Ammon's horn (tissue), 1 donor: ENCODE data around the gene CCDC33.

Experiments used
- DNase-seq: peaks from one replicate; pipeline ENCODE4 v3.0.0-alpha.2; 2016; ENCODE audit warnings: low spot score

CCDC33 gene

DNA sequence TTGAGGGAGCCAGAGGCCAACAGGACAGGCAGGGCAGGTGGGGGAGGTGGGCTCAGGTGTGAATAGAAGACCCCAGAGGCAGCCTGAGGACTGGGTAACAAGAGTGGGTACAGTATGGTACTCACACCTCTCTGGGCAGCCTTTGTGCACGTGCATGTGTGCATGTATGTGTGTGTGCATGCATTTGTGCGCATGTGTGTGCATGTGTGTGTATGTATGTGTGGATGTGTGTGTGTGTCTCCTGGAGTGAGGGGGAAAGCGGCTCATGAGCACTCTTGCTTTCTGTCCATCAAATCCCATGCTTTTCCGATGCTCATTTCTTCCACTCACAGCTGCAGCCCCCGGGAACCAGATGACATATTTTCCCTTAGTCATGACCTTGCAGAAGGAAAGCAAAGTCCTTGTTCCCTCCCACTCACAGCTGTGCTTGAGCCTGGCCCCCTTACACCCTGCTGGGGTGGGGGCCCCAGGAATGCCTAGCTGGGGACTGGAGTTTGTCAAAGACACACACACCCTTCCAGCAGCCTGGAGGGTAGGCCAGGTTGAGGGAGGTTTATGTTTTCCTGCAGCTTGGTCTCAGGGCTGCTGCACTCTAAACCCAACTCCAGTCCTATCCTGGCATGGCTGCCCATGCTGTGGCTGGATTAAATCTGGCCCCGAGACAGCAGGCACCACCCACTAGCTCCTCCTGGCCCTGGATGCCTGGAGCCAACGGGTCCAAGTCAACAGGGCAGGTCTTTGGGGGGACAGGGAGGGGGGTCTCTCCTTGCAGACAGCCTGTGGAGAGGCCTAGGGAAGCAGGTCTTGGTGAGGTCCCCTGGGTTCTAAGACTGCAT, 22.5 kb downstream of the CCDC33 start:
- DNase-seq: no peak

DNA sequence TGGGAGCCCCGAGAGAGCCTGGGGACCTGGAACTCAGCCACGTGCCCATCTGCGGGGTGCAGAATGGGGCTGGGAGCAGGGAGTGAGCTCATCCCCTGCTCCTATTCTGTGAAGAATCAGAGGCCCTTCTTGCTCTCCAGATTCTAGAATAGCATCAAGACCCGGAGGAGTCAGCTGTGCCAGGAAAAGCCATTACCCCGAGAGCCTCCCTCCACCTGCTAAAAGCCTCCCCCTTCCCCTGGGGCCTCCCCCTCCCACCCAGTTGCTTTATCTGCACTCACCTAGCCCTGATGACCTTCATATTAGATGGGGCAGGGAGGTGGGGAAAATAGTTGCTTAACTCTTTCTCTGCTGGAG, 23.1 kb downstream of the CCDC33 start:
- no peak for DNase-seq

DNA sequence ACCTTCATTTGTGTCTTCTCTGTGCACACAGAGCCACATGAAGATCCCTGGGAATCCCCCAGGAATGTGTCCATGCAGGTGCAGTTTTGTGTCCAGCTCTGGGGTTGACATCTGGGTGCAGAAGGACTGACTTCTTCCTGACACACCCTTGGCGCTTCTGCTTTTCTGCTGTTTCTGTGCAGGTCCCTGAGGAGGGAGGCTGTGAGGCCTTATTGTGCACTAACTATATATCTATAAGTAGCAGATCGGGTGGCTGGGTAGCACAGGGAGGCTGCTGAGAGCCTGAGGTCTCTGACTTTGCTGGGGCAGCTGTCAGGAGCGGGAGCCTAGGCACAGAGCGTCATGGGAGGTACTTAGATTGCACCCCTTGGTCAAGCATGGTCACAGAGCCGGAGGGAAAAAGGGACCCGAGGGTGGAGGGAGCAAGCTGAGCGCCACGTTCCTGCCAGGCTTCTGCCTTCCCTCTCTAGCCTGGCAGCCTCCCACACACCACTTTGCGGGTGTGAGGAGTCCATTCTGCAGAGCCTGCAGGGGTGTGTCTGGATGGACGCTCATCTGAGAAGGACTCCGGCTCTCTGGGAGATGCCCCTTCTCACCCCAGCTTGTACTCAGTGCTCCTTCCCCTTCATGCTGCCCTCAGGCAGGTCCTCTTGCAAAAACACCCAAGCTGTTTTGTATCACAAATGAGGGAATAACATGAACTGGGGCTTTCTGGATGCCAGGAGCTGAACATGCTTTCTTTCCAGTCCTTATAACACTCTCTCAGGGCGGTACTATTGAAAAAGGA, 23.9 kb downstream of the CCDC33 start:
- DNase-seq: no peak

DNA sequence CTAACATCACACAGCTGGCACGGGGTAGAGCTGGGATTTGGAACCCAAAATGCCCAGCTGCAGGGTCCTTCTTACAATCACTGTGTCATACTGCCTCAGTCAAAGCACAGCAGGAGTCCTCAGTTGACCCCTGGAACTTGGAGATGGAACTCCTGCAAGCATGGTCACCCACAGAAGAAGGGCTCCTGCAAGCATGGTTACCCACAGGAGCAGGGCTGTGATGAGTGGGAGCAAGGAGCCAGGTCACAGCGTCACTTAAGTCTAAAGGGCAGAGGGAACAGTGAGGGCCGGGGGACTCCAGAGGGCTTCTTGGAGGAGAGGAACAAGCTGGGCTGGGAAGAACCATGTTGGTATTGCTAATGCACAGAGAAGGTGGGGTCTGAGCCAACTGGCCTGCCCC, 24.9 kb downstream of the CCDC33 start:
- no peak for DNase-seq

DNA sequence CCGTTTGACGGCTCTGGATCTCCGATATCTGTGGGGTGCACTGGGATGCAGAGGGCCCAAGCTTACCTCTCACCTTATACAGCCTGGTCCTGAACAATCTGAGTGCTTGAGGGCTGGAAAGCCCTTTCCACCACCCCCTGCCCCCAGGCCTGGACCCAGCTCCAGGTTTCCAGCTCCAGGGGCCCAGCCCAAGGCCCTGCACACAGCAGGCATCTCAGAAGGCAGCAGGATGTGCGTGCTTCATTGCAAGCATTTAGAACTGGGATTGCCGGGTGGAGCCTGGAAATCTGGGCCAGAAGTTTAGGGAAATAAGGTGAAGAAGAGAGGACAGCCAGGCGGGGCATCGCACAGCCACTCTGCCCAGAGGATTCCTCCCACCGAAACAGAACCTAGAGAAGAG, 25.6 kb downstream of the CCDC33 start:
- no peak for DNase-seq

DNA sequence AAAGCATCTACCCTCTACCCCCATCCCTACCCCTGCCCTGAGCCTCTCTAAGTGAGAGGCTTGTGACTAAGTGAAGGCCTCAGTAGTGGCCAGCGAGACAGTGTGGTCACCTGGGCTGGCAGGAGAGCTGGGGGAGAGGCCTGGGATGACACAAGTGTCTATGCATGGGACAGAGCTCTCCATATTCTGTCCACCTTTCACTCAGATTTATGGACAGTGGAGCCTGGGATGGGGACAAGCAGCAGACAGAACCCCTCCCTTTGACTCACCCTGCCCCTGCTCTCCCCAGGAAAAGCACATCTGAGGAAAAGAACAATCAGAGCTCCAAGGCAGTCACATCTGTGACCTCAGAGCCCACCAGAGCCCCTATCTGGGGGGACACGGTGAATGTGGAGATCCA, 26.0 kb downstream of the CCDC33 start:
- DNase-seq: no peak

DNA sequence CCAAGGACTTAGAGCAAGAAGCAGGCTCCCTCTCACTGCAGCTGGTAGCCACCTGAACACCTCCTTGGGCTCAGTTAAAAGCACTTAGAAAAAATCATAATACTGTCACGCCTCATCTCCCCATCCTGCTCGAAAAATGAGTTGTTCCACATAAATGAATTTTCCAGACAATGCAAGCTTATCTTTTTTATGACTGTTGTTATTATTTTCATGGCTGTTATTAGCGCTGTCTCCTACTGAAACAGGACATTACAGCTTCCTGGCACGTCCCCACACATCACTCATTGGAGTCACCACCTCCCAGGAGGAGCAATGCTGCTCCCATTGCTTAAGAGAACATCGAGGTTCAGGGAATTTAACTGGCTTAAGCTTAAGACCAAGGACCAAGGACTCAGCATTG, 26.5 kb downstream of the CCDC33 start:
- DNase-seq: no peak

DNA sequence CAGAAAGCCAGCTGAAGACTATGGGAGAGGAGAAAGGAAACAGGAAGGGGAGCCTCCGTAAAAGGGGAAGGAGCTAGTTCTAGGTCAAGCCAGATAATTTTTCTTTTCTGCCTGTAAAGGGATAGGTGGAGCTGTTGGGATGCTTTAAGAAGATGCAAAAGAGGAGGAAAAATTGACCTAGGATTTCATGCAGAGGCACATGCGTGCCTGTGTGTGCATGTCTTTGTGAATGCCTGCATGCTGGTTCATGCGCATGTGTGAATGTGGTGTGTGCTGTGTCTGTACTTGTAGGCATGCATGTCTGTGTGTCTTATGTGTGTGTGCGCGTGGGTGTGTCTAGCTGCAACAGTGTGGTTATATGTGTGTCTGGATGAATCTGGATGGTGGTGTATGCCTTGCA, 27.3 kb downstream of the CCDC33 start:
- no peak for DNase-seq

DNA sequence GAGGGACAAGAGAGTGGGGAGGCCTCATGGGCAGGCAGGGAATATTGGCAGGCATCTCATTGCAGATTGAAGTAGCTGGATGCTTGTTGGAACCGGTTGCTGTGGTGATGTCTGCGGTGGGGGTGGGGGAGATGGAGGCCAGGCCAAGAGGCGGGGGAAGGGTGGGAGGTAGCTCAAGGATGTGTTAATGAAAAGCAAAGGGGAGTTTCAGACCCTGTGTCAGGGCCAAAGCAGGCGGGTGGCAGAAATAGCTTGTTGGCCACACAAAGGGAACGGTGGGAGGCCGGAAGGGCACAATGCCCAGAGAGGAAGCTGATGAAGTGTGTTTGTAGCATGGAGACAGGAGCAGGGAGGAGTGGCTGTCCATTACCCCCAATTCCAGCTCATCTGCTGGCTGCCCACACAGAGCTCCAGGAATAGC, 28.0 kb downstream of the CCDC33 start:
- DNase-seq: peak; percentile 40

DNA sequence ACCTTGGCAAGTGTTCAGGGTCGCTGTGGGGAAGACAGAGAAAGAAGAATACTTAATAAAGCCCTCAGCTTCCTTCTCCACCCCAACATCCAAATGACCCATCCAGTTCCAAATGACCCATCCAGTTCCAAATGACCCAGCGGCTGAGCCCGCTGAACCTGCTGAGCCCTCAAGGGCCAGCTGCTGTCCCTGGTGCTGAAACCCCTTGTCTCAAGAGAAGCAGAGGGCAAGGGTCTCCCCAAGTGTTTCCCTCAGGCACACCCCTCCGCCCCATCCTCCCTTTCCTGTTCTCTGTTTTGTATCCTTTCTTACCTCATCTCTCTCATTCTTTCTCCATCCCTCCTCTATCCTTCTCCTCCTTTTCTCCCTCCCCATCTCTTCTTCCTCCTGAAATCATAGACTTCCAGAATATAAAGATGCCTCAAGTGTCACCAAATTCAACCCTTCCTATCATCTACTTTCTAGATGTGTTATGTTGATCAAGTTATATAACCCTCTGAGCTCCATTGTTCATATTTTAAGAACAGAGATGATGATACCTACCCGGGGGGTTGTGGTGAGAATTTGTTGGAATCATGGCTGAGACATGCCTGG, 29.0 kb downstream of the CCDC33 start:
- no peak for DNase-seq

DNA sequence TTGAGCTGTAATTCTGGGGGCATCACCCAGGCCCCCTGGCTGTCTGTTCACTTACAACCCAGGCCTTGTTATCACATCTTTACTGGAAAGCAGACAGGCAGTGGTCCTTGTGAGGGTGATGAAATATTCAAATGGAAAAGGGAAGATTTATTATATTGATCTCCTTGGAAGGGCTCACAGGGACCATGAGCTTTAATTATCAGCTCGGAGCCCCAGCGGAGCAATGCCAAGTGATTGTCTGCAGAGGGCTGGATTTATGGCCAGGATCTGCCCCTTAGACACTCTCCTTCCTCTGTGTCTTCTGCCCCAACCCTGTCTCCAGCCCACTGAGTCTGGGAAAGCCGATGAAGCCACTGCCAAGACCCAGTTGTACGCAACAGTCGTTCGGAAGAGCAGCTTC, 31.9 kb downstream of the CCDC33 start:
- no peak for DNase-seq

DNA sequence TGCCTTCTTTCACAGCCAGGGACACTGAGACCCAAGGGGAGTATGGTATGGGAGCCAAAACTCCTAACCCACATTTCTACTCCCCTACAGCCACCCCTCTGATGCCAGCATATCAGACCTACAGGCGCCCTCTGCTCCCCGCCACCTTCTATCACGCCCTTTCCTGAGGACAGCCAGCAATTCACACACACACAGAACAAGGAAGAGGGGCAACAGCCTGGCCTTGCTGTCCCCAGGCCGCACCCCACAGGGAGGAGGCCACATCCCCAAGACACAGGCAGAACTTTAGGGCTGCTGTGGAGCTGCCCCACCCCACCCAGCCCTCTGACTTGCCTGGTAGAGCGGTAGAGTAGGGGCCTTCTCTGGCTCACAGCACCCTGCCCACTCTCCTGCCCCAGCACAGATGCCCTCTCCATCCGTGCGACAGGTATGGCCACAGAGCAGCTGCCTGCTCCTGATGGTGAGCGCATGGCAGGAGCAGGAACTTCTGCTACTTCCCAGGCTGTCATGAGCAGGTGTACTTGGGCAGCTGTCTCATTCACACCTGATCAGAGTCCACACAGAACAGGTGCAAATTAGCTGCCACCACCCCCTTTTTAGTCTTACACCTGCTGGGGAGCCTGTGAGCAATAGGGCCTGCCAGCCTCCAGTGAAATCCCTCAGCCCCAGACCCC, 33.4 kb downstream of the CCDC33 start:
- no peak for DNase-seq

DNA sequence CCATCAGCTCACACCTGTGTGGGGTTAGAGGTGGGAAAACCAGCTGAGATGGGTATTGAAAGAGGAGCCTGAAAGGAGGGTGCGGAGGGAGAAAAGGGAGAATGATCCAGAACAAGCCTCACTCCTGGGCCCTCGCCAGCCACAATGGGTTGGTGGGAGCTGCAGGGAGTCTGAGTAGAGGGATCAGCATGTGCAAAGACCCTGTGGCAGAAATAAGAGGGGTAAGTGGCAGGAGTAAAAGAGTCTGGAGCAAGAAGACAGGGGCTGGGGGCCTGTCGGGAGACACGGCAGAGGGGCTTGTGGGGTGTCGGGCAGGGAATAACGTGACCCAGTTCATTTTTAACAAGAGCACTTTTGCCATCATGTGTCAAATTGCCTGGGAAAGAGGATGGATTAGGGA, 34.0 kb downstream of the CCDC33 start:
- DNase-seq: no peak

DNA sequence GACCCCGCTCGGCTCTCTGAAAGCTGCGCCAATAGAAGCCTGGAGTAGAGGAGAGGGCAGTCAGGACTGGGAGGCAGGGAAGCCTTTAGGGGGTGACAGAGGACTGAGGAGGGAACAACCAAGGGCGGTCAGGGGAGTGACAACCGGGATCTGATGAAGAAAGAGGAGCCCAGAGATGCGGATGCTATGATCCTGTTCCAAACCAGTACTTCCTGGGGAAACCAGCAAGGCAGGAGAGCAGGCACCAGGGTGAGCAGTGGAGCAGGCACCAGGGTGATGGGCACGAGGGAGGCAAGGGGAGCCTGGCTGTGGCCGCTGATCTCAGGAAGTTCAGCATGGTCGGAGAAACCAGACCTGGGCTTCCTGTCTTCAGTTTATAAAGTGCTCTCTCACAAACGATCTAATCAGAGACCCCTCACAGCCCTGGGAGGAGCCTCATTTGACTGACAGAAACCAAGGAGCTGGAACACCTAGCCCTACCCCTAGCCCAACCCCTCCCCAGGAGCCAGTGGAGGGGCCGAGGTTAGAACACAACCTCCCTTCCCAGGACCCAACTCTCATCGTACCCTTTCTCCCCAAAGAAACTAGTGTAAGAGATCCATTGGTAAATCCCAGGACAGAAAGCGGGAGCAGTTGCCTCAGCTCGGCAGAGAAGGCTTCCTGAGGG, 34.9 kb downstream of the CCDC33 start:
- no peak for DNase-seq

DNA sequence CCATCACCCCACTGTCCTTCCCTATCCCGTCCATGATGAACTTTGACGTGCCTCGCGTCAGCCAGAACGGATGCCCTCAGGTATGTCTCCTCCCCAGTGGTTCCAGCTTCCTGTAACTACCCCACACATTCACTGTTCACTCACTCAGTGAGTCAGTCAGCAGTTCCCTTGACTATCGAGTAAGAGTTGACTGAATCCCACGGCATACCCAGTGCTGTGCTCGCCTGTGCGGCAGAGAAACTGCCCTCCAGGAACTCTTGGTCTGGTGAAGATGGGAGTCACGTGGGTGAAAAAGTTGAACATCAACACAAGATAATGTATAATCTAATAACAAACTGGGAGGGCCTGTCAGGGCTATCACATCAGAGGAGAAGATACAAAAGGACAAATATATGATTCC, 36.7 kb downstream of the CCDC33 start:
- DNase-seq: no peak

DNA sequence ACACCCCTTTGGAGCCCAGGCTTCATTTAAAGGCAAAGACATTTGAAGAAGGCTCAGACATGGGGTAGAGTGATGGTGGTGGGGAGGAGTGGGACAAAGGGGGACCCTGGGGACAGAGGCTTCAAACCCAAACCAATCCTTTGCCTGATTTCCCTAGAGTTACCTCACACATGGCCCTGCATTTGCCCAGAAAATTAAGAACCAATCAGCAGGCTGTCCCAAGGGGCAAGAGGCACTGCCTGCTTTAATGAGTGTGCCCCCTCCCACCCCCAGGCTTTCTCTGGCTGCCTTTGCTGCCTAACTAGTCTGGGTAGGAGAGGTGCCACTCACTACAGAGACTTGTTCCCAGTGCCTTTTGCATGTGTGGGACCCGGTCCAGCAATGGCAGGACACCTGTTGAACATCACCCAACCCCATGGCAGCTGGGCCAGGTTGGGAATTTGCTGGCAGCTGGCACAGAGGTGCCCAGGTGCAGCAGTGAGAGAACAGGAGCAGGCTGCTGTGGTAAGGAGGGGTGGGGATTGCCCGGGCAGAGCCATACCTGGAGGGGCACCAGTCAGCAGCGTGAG, 38.4 kb downstream of the CCDC33 start:
- no peak for DNase-seq

DNA sequence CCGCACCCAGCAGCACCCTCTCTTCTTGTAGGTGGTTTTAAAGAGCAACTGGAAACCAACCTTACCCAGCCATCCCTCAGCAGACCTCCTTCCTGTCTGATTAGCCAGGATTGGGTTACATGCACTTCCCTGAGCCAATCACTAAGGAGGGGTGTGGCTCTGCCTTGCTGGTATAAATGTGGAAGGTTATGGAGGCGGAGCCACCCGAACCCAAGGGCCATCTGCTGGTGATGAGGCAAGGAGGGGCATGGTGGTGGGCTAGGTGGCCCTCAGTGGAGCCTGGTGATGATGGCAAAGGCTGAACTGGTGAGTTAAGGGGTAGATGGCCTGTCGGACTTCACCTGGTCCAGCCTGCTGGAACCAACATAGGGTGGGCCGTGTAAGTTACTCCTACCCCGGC, 39.8 kb downstream of the CCDC33 start:
- no peak for DNase-seq

DNA sequence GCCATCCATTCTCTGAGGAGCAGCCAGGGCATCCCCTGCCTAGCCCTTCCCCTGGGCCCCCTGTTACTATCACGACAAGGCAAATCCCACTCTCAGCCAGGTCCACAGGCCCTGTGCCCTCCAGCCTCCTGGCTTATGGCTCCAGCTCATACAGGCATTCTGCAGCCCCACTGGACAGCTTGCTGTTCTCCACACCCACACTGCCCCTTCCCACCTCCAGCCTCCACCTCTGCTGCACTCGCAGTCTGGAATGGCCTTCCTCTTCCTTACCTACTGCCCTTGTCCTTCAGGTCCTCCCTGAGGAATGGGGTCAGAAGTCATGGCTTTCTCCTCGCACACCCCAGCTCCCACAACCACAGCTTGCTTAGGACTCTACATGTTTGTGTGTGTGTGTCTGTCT, 40.4 kb downstream of the CCDC33 start:
- DNase-seq: no peak

DNA sequence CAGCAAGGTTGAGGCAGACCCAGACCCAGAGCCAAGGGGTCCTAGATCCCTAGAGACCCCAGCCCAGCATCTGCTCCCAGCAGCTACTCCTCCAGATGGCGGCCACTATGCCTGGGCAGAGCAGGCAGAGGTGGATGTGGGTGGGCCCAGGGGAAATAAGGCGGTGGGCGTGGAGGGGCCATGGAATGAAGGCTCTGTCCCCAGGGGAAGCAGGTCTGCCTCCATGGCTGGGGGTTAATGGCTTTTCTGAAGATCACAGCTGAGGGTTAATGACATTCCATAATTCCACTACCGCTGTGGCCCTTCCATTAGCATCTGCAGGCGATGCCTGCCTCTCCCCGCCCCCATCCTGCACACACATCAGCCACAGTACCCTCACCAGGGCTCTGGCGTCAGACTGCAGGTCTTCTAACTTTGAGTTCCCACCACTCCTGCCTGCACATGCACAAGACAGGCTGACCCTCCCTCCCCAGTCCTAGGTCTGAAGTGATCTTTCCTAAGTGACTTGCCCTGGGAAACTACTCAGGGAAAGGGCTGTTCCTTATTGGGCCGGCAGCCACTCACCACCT, 41.2 kb downstream of the CCDC33 start:
- DNase-seq: no peak

DNA sequence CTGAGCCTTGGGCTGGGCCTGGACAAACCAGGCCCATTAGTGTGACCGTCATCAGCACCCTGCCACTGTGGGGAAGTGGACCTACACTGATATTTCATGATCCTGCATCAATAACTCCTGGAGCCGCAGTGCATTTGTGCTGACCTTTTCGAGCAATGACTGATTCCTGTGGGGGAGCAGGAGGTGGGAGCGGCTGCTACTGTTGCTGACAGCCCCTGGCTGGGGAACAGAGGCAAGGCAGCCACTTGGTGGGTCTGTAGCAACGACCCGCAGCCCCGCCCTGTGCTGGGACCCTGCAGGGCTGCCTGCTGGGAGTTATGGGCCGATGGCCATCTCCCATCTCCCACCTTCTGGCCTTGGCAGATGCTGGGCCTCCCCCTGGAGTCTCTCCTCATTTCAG, 42.1 kb downstream of the CCDC33 start:
- DNase-seq: no peak
